Transverse colon (tissue), 3 donors: ENCODE results near the gene RNF115.

Experiments used
- CTCF ChIP-seq, 5 experiments: fragments of 200-600 bp in 3 of 5; fragments of 450-650 bp in 2 of 5; sonication (generic) in 3 of 5; IDR thresholded peaks; 1 replicate in 2 of 5; 2 replicates in 3 of 5; pipeline ENCODE4 v1.5.1; 2016 to 2017; ENCODE audit warnings: antibody characterized with exemption in 5 of 5, inconsistent platforms in 3 of 5, mild to moderate bottlenecking in 2 of 5, moderate library complexity in 1 of 5
- EP300 ChIP-seq: sonication (generic); formaldehyde crosslinking; IDR thresholded peaks from one replicate; pipeline ENCODE4 v1.6.1; 2017; ENCODE audit warnings: antibody characterized with exemption, low read depth
- POLR2A ChIP-seq: fragments of 450-650 bp; IDR thresholded peaks from one replicate; pipeline ENCODE4 v1.6.1; 2016; ENCODE audit warnings: antibody characterized with exemption, mild to moderate bottlenecking, moderate library complexity

GRCh38 chr1:145845144-145845513, 21.2 kb upstream of the RNF115 start:
- TF ChIP-seq CTCF (IDR thresholded peaks at IDR 0.05) (no peak), EP300 (no peak), POLR2A (peak; percentile 17)
